ENCODE data around the gene C1QTNF9.
"Not testable (repeated sequence)": the region's sequence is repeated elsewhere in the genome, so short reads cannot be mapped to it uniquely, and the experiment has no call there.

The C1QTNF9 gene

GRCh38 chr13:24323739-24324075, 14.3 kb downstream of the C1QTNF9 start:
- no peak for DNase-seq

GRCh38 chr13:24327598-24327997, 18.2 kb downstream of the C1QTNF9 start:
- DNase-seq, result not testable (repeated sequence)

- DNase-seq, result no peak
These were observed 18.8 kb downstream of the C1QTNF9 start for GRCh38 chr13:24328145-24328544.

- DNase-seq, result no peak
These were observed 29.3 kb downstream of the C1QTNF9 start for GRCh38 chr13:24338721-24339120.

- no peak for DNase-seq
These were observed 30.7 kb downstream of the C1QTNF9 start for GRCh38 chr13:24339937-24340607.

- DNase-seq, result no peak
These were observed 31.2 kb downstream of the C1QTNF9 start for GRCh38 chr13:24340608-24340955.

- DNase-seq, result no peak
These were observed 32.1 kb downstream of the C1QTNF9 start for GRCh38 chr13:24341439-24341838.

- DNase-seq, result no peak
These were observed 39.0 kb downstream of the C1QTNF9 start for GRCh38 chr13:24348385-24348784.

GRCh38 chr13:24348797-24349515, 39.6 kb downstream of the C1QTNF9 start:
- no peak for DNase-seq

GRCh38 chr13:24349778-24350664, 40.6 kb downstream of the C1QTNF9 start:
- DNase-seq, result not testable (repeated sequence)

- no peak for DNase-seq
These were observed 42.0 kb downstream of the C1QTNF9 start for GRCh38 chr13:24351423-24351822.

- no peak for DNase-seq
These were observed 44.4 kb downstream of the C1QTNF9 start for GRCh38 chr13:24353736-24354135.

- DNase-seq, result no peak
These were observed 45.7 kb downstream of the C1QTNF9 start for GRCh38 chr13:24355103-24355502.

- DNase-seq, result no peak
These were observed 46.9 kb downstream of the C1QTNF9 start for GRCh38 chr13:24356270-24356669.

- no peak for DNase-seq
These were observed 47.5 kb downstream of the C1QTNF9 start for GRCh38 chr13:24356837-24357236.

- no peak for DNase-seq
These were observed 48.4 kb downstream of the C1QTNF9 start for GRCh38 chr13:24357756-24358155.

GRCh38 chr13:24358836-24359235, 49.5 kb downstream of the C1QTNF9 start:
- DNase-seq, result not testable (repeated sequence)

- DNase-seq, result not testable (repeated sequence)
These were observed 49.9 kb downstream of the C1QTNF9 start for GRCh38 chr13:24359252-24359651.

GRCh38 chr13:24360106-24360505, 50.7 kb downstream of the C1QTNF9 start:
- no peak for DNase-seq

GRCh38 chr13:24361113-24361512, 51.7 kb downstream of the C1QTNF9 start:
- no peak for DNase-seq

GRCh38 chr13:24361852-24362366, 52.5 kb downstream of the C1QTNF9 start:
- DNase-seq, result no peak

- no peak for DNase-seq
These were observed 53.1 kb downstream of the C1QTNF9 start for GRCh38 chr13:24362435-24362952.

- DNase-seq, result no peak
These were observed 55.8 kb downstream of the C1QTNF9 start for GRCh38 chr13:24365191-24365590.
